GM18508 (cell line): ENCODE results near the gene TM4SF1.
A peak's percentile ranks its signal among the peaks of the same experiment; 100 is the strongest.
"Not testable (repeated sequence)": the region's sequence is repeated elsewhere in the genome, so short reads cannot be mapped to it uniquely, and the experiment has no call there.

Experiments
- ATAC-seq: cut with Tn5 transposase; IDR thresholded peaks from one replicate; pipeline ENCODE4 v1.9.1; 2021; ENCODE audit warnings: moderate number of reproducible peaks; ENCODE audit not compliant: insufficient read depth, unreplicated experiment

TM4SF1 gene

DNA sequence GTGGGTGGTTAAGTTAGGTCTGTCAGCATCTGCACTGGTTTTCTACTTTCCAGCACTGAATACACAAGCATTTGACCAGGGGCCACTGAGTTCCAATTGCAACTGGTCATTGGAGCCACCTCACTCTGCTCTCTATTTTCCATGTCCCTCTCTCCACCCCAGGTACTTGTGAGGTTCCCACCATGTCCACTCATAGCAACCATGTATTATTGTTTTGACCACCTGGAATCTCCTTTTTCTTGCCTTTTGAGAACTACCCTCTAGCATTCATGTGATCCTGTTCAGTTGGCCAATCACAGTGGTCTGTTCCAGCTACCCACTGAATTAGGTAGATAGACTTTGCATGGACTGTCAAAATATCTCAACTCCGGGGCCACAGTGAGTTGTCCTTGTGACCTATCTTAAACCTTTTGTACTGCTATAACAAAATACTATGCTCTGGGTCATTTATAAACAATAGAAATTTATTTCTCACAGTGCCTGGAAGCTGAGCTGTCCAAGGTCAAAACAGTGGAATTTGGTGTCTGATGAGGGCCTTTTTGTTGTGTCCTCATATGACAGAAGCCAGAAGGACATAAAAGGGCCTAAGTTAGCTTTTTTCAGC is 23.8 kb downstream of the TM4SF1 start:
- ATAC-seq = no peak

DNA sequence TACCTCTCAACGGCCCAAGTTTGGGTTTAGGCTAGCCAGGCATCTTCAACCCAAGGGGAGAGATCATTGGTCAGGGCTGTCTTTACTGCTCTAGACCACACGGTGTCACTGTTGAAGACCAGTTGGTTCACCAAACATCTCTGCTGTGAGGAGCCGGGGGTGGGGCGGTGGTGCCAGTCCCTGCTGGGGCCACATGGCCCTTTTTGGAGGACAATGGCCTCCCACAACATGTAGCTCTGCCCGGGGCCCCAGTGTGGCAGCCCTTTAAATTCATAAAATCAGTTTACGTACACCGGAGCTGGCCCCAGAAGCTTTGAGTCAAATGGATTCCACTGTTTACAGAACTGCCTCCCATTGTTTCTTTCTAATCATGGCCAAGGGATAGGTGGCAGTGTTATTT is 24.9 kb downstream of the TM4SF1 start:
- peak; percentile 73 for ATAC-seq

DNA sequence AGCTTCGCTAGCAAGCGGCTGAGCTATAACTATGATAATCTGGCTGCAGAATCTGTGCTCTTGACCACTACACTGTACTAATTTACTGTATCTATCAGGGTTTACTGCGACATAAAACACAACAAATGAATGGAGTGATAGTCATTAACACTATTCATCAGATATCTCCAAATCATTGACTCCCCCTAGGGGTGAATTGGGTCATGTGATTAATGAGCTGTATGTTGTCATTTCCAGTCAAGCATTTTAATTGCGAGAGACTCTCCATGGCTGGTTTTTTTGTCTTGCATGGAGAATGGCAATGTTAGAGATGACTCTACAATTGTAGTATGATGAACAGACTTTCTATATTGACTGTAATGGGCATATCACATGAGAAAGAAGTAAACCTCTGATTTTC is 33.5 kb downstream of the TM4SF1 start:
- no peak for ATAC-seq

DNA sequence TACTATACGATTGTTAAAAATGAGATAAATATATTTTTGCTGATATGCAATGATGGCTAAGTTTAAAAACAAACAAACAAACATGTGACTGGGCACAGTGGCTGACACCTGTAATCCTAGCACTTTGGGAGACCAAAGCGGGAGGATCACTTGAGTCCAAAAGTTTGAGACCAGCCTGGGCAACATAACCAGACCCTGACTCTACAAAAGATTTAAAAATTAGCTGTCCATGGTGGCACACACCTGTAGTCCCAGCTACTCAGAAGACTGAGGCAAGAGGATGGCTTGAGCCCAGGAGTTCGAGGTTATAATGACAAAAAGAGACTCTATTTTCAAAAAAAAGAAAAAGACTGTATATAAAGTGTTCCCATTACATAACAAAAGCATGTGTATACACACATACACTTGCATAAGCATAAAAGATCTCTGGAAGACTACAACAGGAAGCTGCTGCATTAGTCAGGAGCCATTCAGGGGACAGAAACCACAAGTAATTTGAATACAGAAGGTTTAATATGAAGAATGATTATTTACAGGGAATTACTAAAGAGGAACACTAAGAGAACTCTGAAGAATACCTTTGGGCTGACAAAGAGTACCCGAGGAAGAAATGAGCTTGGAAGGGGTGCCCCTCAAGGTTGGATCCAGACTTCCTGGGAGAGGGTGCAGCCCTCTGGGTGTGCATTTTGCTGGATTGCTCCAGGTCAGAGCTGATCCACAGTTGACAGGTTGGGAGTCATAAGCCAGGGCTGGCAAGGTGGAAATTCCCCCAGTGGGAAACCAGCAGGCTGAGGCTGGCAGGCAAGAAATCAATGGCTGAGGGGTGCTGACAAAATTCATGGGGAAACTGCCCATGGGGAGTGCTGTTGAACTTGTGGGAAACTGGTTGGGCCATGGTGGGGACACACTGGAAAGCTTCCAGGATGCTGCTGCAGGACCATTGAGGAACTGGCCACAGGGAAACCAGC is 34.8 kb downstream of the TM4SF1 start:
- ATAC-seq = no peak

DNA sequence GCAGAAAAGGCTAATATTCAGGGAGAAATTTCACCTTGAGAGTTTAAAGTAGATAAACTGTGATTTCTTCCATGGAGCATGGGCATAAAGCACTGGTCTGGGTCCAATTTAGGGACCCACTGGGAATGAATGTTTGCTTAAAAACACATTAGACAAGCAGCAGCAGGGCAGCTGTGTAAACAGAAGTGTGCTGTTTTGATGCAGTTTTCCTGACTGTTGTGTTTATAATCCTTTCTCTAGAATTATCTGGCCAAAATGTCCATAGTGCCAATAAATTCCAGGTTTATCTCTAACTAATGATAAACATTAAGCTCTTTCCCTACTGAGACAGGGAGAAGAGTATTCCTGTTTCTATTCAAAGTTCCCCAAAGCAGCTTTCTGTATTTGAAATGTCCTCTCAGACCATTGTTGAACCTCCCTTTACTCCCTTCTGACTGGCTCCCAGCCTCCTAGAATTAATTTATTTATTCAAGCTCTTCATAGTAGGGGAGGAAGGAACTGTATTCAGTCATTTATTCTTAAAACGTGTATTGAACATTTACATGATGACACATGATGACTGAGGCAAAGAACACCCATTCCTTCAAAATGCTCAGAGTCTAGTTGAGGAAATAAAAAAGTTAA is 37.0 kb downstream of the TM4SF1 start:
- no peak for ATAC-seq

DNA sequence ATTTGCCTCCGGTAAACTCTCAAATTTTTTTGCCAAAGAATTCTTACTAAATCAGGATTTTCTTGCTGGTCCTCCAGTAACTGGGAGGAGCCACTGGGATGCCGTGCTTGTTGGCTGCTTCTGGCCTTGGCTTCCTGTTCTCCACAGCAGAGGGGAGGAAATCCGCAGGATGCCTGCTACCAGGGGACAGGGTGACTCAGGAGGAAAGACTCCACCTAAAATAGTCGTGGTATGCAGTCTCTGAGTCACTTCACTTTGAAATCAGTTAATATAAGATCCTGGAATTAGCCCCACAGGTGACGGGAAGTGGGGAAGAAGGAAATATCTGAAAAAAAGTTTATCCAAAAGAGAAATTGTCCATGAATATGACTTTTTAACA is 37.5 kb downstream of the TM4SF1 start:
- ATAC-seq = no peak

DNA sequence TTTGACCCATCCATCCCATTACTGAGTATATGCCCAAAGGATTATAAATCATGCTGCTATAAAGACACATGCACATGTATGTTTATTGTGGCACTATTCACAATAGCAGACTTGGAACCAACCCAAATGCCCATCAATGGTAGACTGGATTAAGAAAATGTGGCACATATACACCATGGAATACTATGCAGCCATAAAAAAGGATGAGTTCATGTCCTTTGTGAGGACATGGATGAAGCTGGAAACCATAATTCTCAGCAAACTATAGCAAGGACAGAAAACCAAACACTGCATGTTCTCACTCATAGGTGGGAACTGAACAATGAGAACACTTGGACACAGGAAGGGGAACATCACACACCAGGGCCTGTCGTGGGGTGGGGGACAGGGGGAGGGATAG is 40.0 kb downstream of the TM4SF1 start:
- not testable (repeated sequence) for ATAC-seq

DNA sequence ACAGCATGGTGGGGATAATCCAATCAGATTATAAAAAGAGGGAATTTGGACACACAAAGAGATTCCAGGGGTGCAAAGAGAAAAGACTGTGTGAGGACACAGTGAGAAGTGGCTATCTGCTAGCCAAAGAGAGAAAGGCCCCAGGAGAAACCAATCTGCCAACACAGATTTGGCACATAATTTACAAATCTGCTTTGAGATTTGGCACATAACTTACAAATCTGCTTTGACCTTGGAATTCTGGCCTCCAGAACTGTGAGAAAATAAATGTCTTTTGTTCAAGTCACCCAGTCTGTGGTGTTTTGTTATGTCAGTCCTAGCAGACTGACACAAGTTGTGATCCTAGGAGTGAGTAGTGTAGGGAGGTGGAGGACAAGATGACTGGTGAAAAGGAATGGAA is 40.5 kb downstream of the TM4SF1 start:
- no peak for ATAC-seq

DNA sequence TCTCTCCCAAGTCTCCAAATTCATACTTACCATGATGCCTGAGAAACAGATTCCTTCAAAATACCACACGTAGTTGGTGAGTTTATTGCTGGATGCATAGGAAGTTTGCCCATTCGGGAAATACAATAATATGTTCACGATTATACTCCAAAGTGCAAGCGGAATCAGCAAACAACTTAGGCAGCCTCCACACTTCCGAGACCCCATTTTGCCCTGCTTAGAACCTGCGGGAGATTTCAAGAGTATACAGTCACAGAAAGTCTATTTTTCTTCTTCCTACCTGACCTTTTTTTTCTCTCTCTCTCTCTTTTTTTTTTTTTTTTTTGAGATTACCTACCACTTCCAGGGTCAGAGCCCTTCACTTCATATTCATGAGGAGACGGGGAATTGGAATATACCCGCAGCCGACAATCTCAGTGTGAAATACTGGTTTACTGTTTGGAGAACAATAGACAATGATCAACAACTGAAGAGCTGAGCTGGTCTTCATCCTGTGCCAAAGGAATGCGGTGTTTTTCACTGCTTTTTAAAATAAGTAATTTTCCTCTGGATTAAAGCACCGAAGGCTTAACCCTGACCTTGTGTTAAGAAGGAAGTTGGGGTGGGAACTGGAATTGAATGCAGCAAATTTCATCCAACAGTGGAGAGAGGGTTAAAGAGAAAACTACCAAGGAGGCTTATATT is 44.1 kb downstream of the TM4SF1 start, which contains the start of gene TM4SF18:
Gene TM4SF18 (minus strand): TSS at position 461 of the 684 bp plus-strand sequence. CDS start 254 bp downstream, at position 207.
- ATAC-seq = no peak

GRCh38 chr3:149332771-149333170 is 44.7 kb downstream of the TM4SF1 start:
- ATAC-seq = no peak

GRCh38 chr3:149332227-149332765 is 45.2 kb downstream of the TM4SF1 start:
- no peak for ATAC-seq

GRCh38 chr3:149331396-149331795 is 46.1 kb downstream of the TM4SF1 start:
- no peak for ATAC-seq

DNA sequence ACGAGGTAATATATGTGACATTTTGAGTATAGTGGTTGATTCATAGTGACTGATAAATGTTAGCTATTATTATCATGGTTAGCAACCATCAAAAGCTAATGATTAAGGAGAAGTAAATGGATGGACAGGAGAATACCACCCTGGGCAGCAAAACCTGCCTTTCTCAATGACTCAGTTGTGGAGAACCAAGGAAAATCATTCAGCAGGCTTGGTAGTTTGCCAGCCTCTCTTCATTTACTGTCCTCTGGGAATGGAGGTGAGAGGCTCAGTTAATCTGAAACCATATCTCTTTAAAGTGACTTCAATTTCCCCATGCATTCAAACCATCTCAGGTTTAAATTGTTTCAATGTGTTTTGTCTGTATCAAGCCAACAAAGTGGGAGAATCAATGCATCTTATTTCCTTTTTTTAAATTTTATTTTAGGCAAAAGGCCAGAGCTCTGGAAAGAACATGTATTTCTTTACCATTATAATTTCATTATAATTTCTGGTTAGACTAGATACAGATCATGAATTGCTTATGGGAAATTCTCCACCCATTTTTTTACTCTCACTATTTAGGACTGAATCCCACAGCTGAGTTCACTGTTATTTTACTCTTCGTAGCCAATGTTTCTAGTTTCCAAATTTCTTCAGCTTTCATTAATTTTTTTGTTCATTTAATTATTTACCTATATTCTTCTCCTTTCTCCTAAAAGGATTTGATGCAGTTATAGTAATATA is 46.7 kb downstream of the TM4SF1 start:
- no peak for ATAC-seq

DNA sequence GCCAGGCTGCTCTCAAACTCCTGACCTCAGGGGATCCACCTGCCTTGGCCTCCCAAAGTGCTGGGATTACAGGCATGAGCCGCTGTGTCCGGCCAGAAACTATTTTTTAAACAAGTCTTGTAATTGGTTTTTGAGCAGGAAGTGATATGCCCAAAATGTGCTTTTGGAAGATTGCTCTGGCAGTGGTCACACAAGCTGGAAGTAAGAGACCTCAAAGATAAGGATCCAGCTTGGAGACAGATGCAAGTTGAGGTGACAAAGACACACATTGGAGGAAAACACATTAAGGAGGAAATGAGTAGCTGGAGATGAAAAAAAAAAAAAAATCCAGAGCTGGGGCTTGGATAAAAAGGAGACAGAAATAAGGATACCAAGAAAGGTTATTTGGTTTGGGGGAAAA is 50.3 kb downstream of the TM4SF1 start:
- ATAC-seq = no peak

- ATAC-seq = no peak
Measured at GRCh38 chr3:149325581-149325980, 51.9 kb downstream of the TM4SF1 start.

GRCh38 chr3:149324332-149324731 is 53.1 kb downstream of the TM4SF1 start:
- no peak for ATAC-seq

GRCh38 chr3:149321640-149322039 is 55.8 kb downstream of the TM4SF1 start:
- ATAC-seq = no peak

GRCh38 chr3:149321136-149321535 is 56.3 kb downstream of the TM4SF1 start:
- ATAC-seq = no peak

DNA sequence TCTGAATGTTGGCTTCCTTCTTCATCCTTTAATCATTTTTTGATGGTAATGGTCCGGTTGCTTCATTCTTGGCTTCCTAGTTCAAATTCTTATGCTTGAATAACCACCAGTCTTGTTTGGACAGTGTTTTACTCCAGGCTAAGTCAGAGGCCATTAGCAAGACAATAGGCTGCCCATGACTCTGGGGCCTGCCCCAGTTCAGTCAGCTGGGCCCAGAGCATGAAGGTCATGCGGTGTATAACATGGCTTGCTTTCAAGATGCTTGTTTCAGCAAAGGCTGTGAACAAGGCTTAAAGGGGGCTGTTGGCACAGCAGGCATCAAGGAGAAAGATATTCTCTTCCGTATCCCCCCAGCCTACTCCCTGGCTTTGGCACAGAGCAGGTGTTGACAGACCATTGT is 57.7 kb downstream of the TM4SF1 start:
- no peak for ATAC-seq
